T1000 (cell line): ENCODE data around the gene CHD3.
"Not testable (repeated sequence)": the region's sequence is repeated elsewhere in the genome, so short reads cannot be mapped to it uniquely, and the experiment has no call there.

Experiments used
- DNase-seq: peaks from one replicate; lab custom pipeline; 2025; ENCODE audit warnings: mixed read lengths; lab: John Stamatoyannopoulos, UW

CHD3 gene

GRCh38 chr17:7849751-7850504 lies 38.7 kb upstream of the CHD3 start:
- no peak for DNase-seq

GRCh38 chr17:7850701-7851437 lies 37.7 kb upstream of the CHD3 start:
- no peak for DNase-seq

DNA sequence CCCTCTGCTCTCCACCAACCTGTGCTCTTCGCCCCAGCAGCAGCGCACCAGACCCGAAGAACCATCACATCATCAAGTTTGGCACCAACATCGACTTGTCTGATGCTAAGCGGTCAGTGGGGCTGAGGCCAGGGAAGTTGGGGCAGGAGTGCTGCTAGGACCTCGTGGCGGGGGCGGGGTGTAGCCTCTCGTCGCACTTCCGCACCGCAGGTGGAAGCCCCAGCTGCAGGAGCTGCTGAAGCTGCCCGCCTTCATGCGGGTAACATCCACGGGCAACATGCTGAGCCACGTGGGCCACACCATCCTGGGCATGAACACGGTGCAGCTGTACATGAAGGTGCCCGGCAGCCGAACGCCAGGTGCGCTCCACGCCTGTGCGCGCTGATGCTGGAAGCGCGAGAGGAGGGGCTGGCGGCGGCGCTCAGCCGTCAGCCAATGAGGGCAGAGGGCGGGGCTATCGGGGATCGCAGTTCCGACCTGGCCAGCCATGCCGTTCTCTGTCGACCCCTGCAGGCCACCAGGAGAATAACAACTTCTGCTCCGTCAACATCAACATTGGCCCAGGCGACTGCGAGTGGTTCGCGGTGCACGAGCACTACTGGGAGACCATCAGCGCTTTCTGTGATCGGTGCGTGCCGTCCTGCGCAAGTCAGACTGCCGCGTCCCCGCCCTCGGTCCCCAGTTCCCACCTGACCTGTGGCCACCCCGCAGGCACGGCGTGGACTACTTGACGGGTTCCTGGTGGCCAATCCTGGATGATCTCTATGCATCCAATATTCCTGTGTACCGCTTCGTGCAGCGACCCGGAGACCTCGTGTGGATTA lies 36.9 kb upstream of the CHD3 start:
- DNase-seq: peak; percentile 78

- no peak for DNase-seq
Measured at GRCh38 chr17:7852262-7852670, 36.3 kb upstream of the CHD3 start.

DNA sequence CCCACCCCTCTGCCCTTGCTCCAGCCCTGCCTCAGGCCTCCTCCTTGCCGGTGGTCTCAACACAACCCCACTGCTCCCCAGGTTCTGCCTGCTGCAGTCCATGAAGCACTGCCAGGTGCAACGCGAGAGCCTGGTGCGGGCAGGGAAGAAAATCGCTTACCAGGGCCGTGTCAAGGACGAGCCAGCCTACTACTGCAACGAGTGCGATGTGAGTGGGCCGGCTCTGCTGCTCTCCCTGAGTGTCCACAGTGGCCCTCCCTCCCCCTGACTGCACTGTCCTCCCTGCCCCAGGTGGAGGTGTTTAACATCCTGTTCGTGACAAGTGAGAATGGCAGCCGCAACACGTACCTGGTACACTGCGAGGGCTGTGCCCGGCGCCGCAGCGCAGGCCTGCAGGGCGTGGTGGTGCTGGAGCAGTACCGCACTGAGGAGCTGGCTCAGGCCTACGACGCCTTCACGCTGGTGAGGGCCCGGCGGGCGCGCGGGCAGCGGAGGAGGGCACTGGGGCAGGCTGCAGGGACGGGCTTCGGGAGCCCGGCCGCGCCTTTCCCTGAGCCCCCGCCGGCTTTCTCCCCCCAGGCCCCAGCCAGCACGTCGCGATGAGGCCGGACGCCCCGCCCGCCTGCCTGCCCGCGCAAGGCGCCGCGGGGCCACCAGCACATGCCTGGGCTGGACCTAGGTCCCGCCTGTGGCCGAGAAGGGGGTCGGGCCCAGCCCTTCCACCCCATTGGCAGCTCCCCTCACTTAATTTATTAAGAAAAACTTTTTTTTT lies 35.5 kb upstream of the CHD3 start:
- no peak for DNase-seq

- DNase-seq: no peak
Measured at GRCh38 chr17:7853691-7854038, 34.9 kb upstream of the CHD3 start.

DNA sequence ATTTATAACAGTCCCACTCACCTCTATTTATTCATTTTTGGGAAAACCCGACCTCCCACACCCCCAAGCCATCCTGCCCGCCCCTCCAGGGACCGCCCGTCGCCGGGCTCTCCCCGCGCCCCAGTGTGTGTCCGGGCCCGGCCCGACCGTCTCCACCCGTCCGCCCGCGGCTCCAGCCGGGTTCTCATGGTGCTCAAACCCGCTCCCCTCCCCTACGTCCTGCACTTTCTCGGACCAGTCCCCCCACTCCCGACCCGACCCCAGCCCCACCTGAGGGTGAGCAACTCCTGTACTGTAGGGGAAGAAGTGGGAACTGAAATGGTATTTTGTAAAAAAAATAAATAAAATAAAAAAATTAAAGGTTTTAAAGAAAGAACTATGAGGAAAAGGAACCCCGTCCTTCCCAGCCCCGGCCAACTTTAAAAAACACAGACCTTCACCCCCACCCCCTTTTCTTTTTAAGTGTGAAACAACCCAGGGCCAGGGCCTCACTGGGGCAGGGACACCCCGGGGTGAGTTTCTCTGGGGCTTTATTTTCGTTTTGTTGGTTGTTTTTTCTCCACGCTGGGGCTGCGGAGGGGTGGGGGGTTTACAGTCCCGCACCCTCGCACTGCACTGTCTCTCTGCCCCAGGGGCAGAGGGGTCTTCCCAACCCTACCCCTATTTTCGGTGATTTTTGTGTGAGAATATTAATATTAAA lies 34.4 kb upstream of the CHD3 start:
- DNase-seq: no peak

GRCh38 chr17:7854851-7855659 lies 33.5 kb upstream of the CHD3 start, which contains the start of gene TMEM88:
TMEM88 (plus strand) TSS chr17:7855066; CDS start chr17:7855075, 9 bp downstream.
- DNase-seq: no peak

- DNase-seq: no peak
Measured at GRCh38 chr17:7855660-7856010, 33.0 kb upstream of the CHD3 start.

DNA sequence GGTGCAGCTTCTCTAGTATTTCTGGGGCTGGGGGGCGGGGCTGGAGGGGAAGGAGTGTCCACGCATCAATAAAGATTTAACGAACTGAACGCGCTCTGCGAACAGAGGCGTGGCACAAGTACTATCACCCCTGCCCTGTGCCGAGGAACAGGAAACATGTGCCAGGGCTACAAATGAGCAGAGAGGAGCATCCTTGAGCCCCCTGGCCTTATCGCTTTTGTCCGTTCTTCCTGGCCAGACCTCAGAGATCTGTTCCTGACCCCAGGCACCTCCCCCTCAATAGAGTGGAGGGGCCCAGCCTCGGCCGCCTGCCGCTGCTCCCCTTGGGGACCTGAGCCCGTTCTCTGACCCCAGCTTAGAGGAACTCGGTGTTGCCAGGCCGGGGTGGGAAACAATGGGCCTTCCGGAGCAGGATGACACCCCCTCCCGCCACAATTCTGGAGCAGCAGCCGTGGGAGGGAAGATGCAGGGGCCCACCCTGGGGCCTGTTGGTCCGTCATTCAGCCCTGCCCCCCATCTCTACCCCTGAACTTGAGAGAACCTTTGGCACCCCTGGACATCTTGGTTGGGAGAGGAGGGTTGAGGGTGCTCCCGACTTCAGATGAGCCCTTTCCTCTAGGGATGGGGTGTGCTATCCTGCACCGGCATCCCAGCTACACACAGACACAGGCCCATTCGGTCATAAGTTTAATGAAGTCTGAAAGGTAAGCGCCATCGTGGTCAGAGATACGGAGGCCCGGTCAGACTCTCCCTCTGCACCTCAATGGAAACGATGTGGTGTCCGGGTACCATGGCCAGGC lies 32.4 kb upstream of the CHD3 start:
- peak; percentile 22 for DNase-seq

GRCh38 chr17:7856811-7857712 lies 31.5 kb upstream of the CHD3 start, which contains the start of gene NAA38:
NAA38 (minus strand) TSS chr17:7857559; CDS start chr17:7857463, 96 bp downstream.
- DNase-seq: peak; percentile 95

DNA sequence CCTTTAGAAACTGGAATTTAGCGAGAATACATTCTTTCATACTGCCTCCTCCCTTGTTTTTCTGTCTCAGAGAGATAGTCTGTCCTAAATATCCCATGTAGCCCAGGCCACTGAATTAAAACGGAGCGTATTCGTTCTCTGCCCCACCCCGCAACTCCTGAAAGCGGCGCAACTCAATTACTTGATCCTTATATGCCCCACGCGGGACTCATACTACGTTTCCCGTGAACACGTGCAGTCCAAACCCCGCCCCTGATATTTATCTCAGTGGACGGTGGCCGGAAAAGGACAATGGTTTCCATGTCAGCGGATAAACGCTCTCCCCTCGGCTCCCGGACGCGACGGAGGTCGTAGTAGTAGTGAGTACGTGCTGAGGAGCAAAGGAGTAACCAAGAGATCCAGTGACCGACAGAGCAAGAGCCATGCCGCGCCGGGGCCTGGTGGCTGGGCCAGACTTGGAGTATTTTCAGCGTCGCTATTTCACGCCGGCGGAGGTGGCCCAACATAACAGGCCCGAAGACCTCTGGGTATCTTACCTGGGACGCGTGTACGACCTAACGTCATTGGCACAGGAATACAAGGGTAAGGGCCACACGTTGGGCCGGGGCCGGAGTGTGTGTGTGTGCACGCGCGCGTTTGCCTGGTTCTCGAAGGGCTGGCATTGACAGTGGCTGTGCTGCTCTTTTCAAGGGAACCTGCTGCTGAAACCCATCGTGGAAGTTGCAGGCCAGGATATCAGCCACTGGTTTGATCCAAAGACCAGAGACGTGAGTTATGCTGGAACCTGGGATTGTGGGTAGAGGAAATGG lies 30.7 kb upstream of the CHD3 start, which contains the start of gene CYB5D1:
Gene CYB5D1, plus strand, starts transcription at position 291 of the 809 bp plus-strand sequence. Its CDS starts 132 bp downstream, at position 423.
- peak; percentile 92 for DNase-seq

DNA sequence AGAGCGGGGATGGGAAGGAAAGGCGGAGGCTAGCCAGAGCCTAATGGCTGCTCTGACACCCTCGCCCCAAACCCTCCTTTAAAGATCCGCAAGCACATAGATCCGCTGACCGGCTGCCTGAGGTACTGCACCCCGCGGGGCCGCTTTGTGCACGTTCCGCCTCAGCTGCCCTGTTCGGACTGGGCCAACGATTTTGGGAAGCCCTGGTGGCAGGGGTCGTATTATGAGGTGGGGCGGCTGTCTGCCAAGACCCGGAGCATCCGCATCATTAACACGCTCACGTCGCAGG lies 30.1 kb upstream of the CHD3 start:
- DNase-seq: peak; percentile 22

DNA sequence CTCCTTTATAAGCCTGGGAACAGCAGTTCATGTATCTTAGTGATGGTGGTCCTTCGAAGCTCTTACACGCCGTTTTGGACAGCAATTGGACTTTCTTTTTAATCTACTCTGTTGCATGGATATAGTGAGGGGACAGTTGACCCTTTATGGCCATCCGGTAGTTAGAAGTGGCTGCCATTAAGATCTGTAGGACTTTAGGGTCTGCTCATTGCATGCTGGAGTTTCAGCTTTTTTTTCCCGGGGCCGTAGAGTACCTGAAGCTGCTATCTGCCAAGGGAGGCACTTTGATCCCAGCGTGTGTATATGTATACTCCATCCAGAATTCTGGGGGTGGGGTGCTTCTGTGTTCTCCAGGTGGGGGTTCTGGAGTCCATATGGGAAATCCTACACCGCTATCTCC lies 29.6 kb upstream of the CHD3 start:
- DNase-seq: no peak

- DNase-seq: peak; percentile 11
Measured at GRCh38 chr17:7862692-7863437, 25.7 kb upstream of the CHD3 start.

GRCh38 chr17:7864384-7864783 lies 24.2 kb upstream of the CHD3 start:
- not testable (repeated sequence) for DNase-seq
